HEK293 (cell line): ENCODE data around the gene FCMR.

Experiments used
- CTCF ChIA-PET: fragments of 350-600 bp; formaldehyde crosslinking; extraction: SDS; loops from one replicate; lab custom pipeline; 2021; ENCODE audit warnings: antibody characterized with exemption; lab: Yijun Ruan, JAX
- POLR2A ChIA-PET: fragments of 300-600 bp; formaldehyde crosslinking; extraction: SDS; loops from one replicate; lab custom pipeline; 2020; ENCODE audit warnings: antibody characterized with exemption, inconsistent platforms; lab: Yijun Ruan, JAX
- H3K27ac ChIP-seq: fragments of 200-500 bp; sonication (Bioruptor generic); 2 replicates; pipeline ENCODE4 v1.5.1; 2014; ENCODE audit warnings: low read depth, low read length, control low read depth, inconsistent platforms; ENCODE audit errors: extremely low read depth
- H3K36me3 ChIP-seq, 2 experiments: fragments of 200-500 bp in 1 of 2; sonication (Bioruptor generic) in 1 of 2; 1 replicate in 1 of 2; 2 replicates in 1 of 2; pipeline ENCODE4 v1.5.1; 2014 to 2017; ENCODE audit warnings: inconsistent platforms in 2 of 2, low read length in 2 of 2; ENCODE audit not compliant: control insufficient read depth in 2 of 2, insufficient read depth in 1 of 2
- H3K4me1 ChIP-seq: fragments of 200-500 bp; sonication (Bioruptor generic); 2 replicates; pipeline ENCODE4 v1.5.1; 2014; ENCODE audit warnings: mild to moderate bottlenecking, low read length, inconsistent platforms; ENCODE audit not compliant: control insufficient read depth, insufficient read depth
- H3K4me3 ChIP-seq: 2 replicates; pipeline ENCODE4 v1.5.1; 2011; ENCODE audit warnings: low read depth, mild to moderate bottlenecking, control low read depth, low read length, moderate library complexity
- H3K9me3 ChIP-seq: fragments of 200-500 bp; sonication (Bioruptor generic); 2 replicates; pipeline ENCODE4 v1.5.1; 2014; ENCODE audit warnings: low read depth, low read length, inconsistent platforms; ENCODE audit not compliant: control insufficient read depth, insufficient read depth
- CTCF ChIP-seq: fragments of 450-650 bp; formaldehyde crosslinking; IDR thresholded peaks from 2 replicates; pipeline ENCODE4 v1.5.1; 2016; ENCODE audit warnings: missing biosample characterization, missing genetic modification characterization
- HOXC10 ChIP-seq: sonication (generic); formaldehyde crosslinking; IDR thresholded peaks from 2 replicates; pipeline ENCODE4 v1.8.1; 2023; ENCODE audit warnings: mild to moderate bottlenecking, missing genetic modification reagents
- SP7 ChIP-seq: fragments of 450-650 bp; formaldehyde crosslinking; IDR thresholded peaks from 2 replicates; pipeline ENCODE4 v1.5.1; 2016; ENCODE audit warnings: missing biosample characterization, missing genetic modification characterization
- ZBTB17 ChIP-seq: fragments of 450-650 bp; formaldehyde crosslinking; IDR thresholded peaks from 2 replicates; pipeline ENCODE4 v1.5.1; 2016; ENCODE audit warnings: missing biosample characterization, missing genetic modification characterization
- ZEB2 ChIP-seq: fragments of 450-650 bp; formaldehyde crosslinking; IDR thresholded peaks from 2 replicates; pipeline ENCODE4 v1.5.1; 2016; ENCODE audit warnings: missing biosample characterization, missing genetic modification characterization
- ZIC2 ChIP-seq: fragments of 450-650 bp; formaldehyde crosslinking; IDR thresholded peaks from 2 replicates; pipeline ENCODE4 v1.5.1; 2016; ENCODE audit warnings: missing biosample characterization, missing genetic modification characterization
- ZNF311 ChIP-seq: fragments of 450-650 bp; formaldehyde crosslinking; IDR thresholded peaks from 2 replicates; pipeline ENCODE4 v1.5.1; 2017; ENCODE audit warnings: missing biosample characterization, missing genetic modification characterization, borderline replicate concordance
- ZNF341 ChIP-seq: fragments of 450-650 bp; formaldehyde crosslinking; IDR thresholded peaks from 2 replicates; pipeline ENCODE4; 2016; ENCODE audit warnings: low read depth, missing biosample characterization, missing genetic modification characterization
- ZNF366 ChIP-seq: fragments of 450-650 bp; formaldehyde crosslinking; conservative IDR thresholded peaks from 2 replicates; pipeline ENCODE4 v1.5.1; 2016; ENCODE audit warnings: missing biosample characterization, missing genetic modification characterization
- ZNF391 ChIP-seq: fragments of 450-650 bp; formaldehyde crosslinking; IDR thresholded peaks from 2 replicates; pipeline ENCODE4 v1.5.1; 2016; ENCODE audit warnings: low read depth, missing biosample characterization, missing genetic modification characterization, borderline replicate concordance
- ZNF501 ChIP-seq: fragments of 450-650 bp; formaldehyde crosslinking; IDR thresholded peaks from 2 replicates; pipeline ENCODE4 v1.5.1; 2016; ENCODE audit warnings: missing biosample characterization, missing genetic modification characterization
- ZNF555 ChIP-seq: fragments of 450-650 bp; formaldehyde crosslinking; conservative IDR thresholded peaks from 2 replicates; pipeline ENCODE4 v1.5.1; 2017; ENCODE audit warnings: missing biosample characterization, mild to moderate bottlenecking, missing genetic modification characterization, inconsistent platforms
- ZNF558 ChIP-seq: fragments of 450-650 bp; formaldehyde crosslinking; IDR thresholded peaks from 2 replicates; pipeline ENCODE4 v1.5.1; 2016; ENCODE audit warnings: missing biosample characterization, missing genetic modification characterization
- ZNF561 ChIP-seq: fragments of 450-650 bp; IDR thresholded peaks from 2 replicates; pipeline ENCODE4 v1.5.1; 2018; ENCODE audit warnings: missing biosample characterization, missing genetic modification characterization, borderline replicate concordance
- ZNF600 ChIP-seq: fragments of 450-650 bp; formaldehyde crosslinking; IDR thresholded peaks from 2 replicates; pipeline ENCODE4 v1.5.1; 2016; ENCODE audit warnings: missing biosample characterization, missing genetic modification characterization
- ZNF629 ChIP-seq: fragments of 450-650 bp; formaldehyde crosslinking; IDR thresholded peaks from 2 replicates; pipeline ENCODE4 v1.5.1; 2017; ENCODE audit warnings: missing biosample characterization, missing genetic modification characterization
- ZNF654 ChIP-seq: fragments of 450-650 bp; formaldehyde crosslinking; IDR thresholded peaks from 2 replicates; pipeline ENCODE4 v1.5.1; 2016; ENCODE audit warnings: low read depth, missing biosample characterization, missing genetic modification characterization
- ZNF660 ChIP-seq: fragments of 450-650 bp; IDR thresholded peaks from 2 replicates; pipeline ENCODE4 v1.5.1; 2018; ENCODE audit warnings: missing biosample characterization, mild to moderate bottlenecking, missing genetic modification characterization
- TF ChIP-seq, protein P1 (sequence below): fragments of 450-650 bp; formaldehyde crosslinking; IDR thresholded peaks from 2 replicates; pipeline ENCODE4 v1.5.1; 2016; ENCODE audit warnings: missing biosample characterization, missing genetic modification characterization
- TF ChIP-seq, protein P2 (sequence below): fragments of 450-650 bp; formaldehyde crosslinking; IDR thresholded peaks from 2 replicates; pipeline ENCODE4 v1.5.1; 2016; ENCODE audit warnings: missing biosample characterization, missing genetic modification characterization

The FCMR gene

GRCh38 chr1:206913766-206914537, 7.8 kb downstream of the FCMR start:
- CTCF ChIA-PET, result interaction anchor here (0.6 to 4.3 kb wide), 8 partner anchors 68 to 589 kb away, joined by 3 to 73 read pairs (median 37); no protein-coding TSS in a partner anchor
- no peaks in the 10 kb centered on the region for H3K36me3 ChIP-seq
- POLR2A ChIA-PET, result no interaction called here
- no peak for TF ChIP-seq HOXC10 (CRISPR knock-in tag)
- peak; percentile 72 for TF ChIP-seq ZNF366
- H3K27ac ChIP-seq, result no peak overlapping the region
- no peak overlapping the region for H3K4me3 ChIP-seq
- no peaks in the 10 kb centered on the region for H3K9me3 ChIP-seq
- no peaks in the 10 kb centered on the region for H3K4me1 ChIP-seq

DNA sequence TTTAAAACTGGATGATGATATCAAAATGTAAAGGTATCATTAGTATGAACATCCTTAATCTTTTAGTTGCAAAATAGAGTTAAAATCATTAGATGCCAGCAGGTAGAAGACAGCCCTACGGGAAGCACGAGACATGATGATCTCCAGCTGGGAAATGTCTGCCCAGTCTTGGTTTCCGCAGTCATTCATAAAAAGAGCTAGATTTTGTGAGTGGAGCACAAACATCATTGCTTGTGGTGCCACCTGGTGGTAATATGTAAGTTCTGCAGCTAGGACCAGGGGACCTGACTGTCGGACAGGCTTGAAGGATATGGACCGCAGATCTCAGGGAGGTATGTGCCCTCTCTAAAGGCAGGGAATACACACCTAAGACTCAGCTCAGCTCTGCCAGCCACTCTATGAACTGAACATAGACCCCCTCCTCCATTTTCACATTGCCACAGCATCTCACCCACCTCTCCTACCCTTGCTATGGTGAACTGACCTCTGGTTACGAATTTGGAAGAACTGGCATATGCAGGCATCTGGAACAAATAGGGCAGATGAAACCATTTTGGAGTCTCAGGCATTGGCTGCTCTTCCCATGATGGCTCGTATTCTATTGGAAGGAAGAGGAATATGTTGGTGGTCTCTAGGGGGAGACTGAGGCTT, 9.2 kb downstream of the FCMR start:
- Histone ChIP-seq H3K27ac (no peak overlapping the region), H3K4me1 (no peaks in the 10 kb centered on the region), H3K9me3 (no peaks in the 10 kb centered on the region), H3K4me3 (no peak overlapping the region), H3K36me3 (no peaks in the 10 kb centered on the region)
- POLR2A ChIA-PET, result no interaction called here
- TF ChIP-seq ZNF654 (tag by site-specific recombination), result peak; percentile 83
- TF ChIP-seq ZEB2, result peak; percentile 28; the same call in 1 of the 2 replicates
- no peak for TF ChIP-seq ZNF629 (tag by site-specific recombination)
- TF ChIP-seq ZNF391 (tag by site-specific recombination), result 0 out of 2 replicates have a peak, but pooled peaks have one; percentile 29
- TF ChIP-seq, protein P1, sequence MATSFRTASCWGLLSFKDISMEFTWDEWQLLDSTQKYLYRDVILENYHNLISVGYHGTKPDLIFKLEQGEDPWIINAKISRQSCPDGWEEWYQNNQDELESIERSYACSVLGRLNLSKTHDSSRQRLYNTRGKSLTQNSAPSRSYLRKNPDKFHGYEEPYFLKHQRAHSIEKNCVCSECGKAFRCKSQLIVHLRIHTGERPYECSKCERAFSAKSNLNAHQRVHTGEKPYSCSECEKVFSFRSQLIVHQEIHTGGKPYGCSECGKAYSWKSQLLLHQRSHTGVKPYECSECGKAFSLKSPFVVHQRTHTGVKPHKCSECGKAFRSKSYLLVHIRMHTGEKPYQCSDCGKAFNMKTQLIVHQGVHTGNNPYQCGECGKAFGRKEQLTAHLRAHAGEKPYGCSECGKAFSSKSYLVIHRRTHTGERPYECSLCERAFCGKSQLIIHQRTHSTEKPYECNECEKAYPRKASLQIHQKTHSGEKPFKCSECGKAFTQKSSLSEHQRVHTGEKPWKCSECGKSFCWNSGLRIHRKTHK, result no peak
- peak; percentile 98 for TF ChIP-seq ZNF558 (tag by site-specific recombination)
- peak; percentile 88 for TF ChIP-seq ZIC2 (tag by site-specific recombination)
- no peak for TF ChIP-seq ZNF341
- peak; percentile 31; the same call in 1 of the 2 replicates for TF ChIP-seq ZNF561 (tag by site-specific recombination)
- TF ChIP-seq ZNF555 (tag by site-specific recombination), result no peak
- peak; percentile 56 for TF ChIP-seq CTCF (tag by site-specific recombination)
- TF ChIP-seq SP7 (tag by site-specific recombination), result no peak
- TF ChIP-seq ZNF501 (tag by site-specific recombination), result 0 out of 2 replicates have a peak, but pooled peaks have one; percentile 19
- TF ChIP-seq, protein P2, sequence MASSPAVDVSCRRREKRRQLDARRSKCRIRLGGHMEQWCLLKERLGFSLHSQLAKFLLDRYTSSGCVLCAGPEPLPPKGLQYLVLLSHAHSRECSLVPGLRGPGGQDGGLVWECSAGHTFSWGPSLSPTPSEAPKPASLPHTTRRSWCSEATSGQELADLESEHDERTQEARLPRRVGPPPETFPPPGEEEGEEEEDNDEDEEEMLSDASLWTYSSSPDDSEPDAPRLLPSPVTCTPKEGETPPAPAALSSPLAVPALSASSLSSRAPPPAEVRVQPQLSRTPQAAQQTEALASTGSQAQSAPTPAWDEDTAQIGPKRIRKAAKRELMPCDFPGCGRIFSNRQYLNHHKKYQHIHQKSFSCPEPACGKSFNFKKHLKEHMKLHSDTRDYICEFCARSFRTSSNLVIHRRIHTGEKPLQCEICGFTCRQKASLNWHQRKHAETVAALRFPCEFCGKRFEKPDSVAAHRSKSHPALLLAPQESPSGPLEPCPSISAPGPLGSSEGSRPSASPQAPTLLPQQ (tag by site-specific recombination), result 0 out of 2 replicates have a peak, but pooled peaks have one; percentile 46
- peak; percentile 60 for TF ChIP-seq ZNF600 (tag by site-specific recombination)
- TF ChIP-seq ZBTB17 (tag by site-specific recombination), result peak; percentile 65
- peak; percentile 84 for TF ChIP-seq ZNF660 (tag by site-specific recombination)
- TF ChIP-seq ZNF311 (tag by site-specific recombination), result no peak
- CTCF ChIA-PET, result interaction anchor here (0.6 to 4.3 kb wide), 82 partner anchors 9 to 805 kb away, joined by 3 to 73 read pairs (median 5); partner anchors contain the start of genes DYRK3, FCMR, IL20 and IL24
